GM18520 (cell line): ENCODE data around the gene TMEM223.
"Not testable (repeated sequence)": the region's sequence is repeated elsewhere in the genome, so short reads cannot be mapped to it uniquely, and the experiment has no call there.

Experiments
- ATAC-seq: cut with Tn5 transposase; IDR thresholded peaks from one replicate; pipeline ENCODE4 v1.9.1; 2021; ENCODE audit not compliant: unreplicated experiment

The TMEM223 gene

GRCh38 chr11:62791501-62792201, at the start of gene TMEM223:
TSS of gene TMEM223 (minus strand) at chr11:62792006. CDS start at chr11:62791994, 12 bp downstream.
- peak; percentile 55 for ATAC-seq

- ATAC-seq = peak; percentile 2
Observed at GRCh38 chr11:62840721-62841360, 49.0 kb upstream of the TMEM223 start.

GRCh38 chr11:62839050-62839945, 47.5 kb upstream of the TMEM223 start, which contains the start of gene WDR74:
TSS of gene WDR74 (minus strand) at chr11:62839590. CDS start at chr11:62839570, 20 bp downstream.
- ATAC-seq = peak; percentile 40

GRCh38 chr11:62835336-62835735, 43.5 kb upstream of the TMEM223 start:
- ATAC-seq = no peak

- ATAC-seq = no peak
Observed at GRCh38 chr11:62832336-62833234, 40.8 kb upstream of the TMEM223 start, which contains the start of gene TEX54. TSS of gene TEX54 (minus strand) at chr11:62832841.

GRCh38 chr11:62831520-62832335, 39.9 kb upstream of the TMEM223 start, which contains the start of gene STX5:
TSS of gene STX5 (minus strand) at chr11:62832051. CDS start at chr11:62831243, 808 bp downstream.
- ATAC-seq = peak; percentile 69

GRCh38 chr11:62830904-62831519, 39.2 kb upstream of the TMEM223 start:
- no peak for ATAC-seq

- not testable (repeated sequence) for ATAC-seq
Observed at GRCh38 chr11:62828130-62828529, 36.3 kb upstream of the TMEM223 start.

- ATAC-seq = no peak
Observed at GRCh38 chr11:62823677-62824076, 31.9 kb upstream of the TMEM223 start.

- no peak for ATAC-seq
Observed at GRCh38 chr11:62817129-62817528, 25.3 kb upstream of the TMEM223 start.

GRCh38 chr11:62816557-62816956, 24.8 kb upstream of the TMEM223 start:
- no peak for ATAC-seq

GRCh38 chr11:62811659-62812058, 19.9 kb upstream of the TMEM223 start:
- no peak for ATAC-seq

- no peak for ATAC-seq
Observed at GRCh38 chr11:62810748-62811147, 18.9 kb upstream of the TMEM223 start.

- no peak for ATAC-seq
Observed at GRCh38 chr11:62806611-62807121, 14.9 kb upstream of the TMEM223 start.

GRCh38 chr11:62805961-62806441, 14.2 kb upstream of the TMEM223 start:
- no peak for ATAC-seq

- peak; percentile 80 for ATAC-seq
Observed at GRCh38 chr11:62805076-62805892, 13.5 kb upstream of the TMEM223 start, which contains the start of gene NXF1. TSS of gene NXF1 (minus strand) at chr11:62805440. CDS start at chr11:62805356, 84 bp downstream.

- ATAC-seq = no peak
Observed at GRCh38 chr11:62804310-62805075, 12.7 kb upstream of the TMEM223 start.
